Right lobe of liver (tissue), 4 donors: ENCODE results near the gene ADGRV1.

ENCODE experiments used
- POLR2A ChIP-seq: fragments of 450-650 bp; IDR thresholded peaks from one replicate; pipeline ENCODE4 v1.6.1; 2017; ENCODE audit warnings: antibody characterized with exemption, mild to moderate bottlenecking
- TF ChIP-seq, protein P1 (sequence below), 4 donors: fragments of 200-600 bp in 3 of 4; fragments of 450-650 bp in 1 of 4; IDR thresholded peaks; one replicate each; pipeline versions ENCODE4 v1.5.1 to v1.8.0; 2016 to 2022; ENCODE audit warnings: antibody characterized with exemption in 4 of 4, mild to moderate bottlenecking in 2 of 4
- donor health status: DM: no; HTN: no; CAD: no.
- donor health status: DM: no; HTN: no; CAD: no.
- donor health status: DM: no; HTN: yes; CAD: no.

DNA sequence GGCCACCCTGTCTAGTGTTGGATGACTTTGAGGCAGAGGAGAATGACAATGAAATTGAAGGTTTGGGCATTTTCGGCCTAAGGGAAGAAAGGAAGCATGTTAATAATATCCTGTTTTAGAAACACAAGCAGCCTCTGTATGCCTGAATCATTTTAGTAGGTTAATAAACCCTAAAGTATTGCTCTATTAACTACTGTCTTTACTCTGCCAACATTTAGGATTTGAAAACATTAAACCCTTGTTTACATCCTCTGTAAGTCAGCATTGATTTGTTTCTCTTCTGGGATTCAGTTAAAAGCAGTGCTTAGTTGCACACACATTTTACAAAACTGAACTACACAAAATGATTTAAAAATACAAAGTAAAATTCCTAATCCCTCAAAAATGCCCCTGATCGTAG, 465.6 kb downstream of the ADGRV1 start:
- TF ChIP-seq, protein P1, sequence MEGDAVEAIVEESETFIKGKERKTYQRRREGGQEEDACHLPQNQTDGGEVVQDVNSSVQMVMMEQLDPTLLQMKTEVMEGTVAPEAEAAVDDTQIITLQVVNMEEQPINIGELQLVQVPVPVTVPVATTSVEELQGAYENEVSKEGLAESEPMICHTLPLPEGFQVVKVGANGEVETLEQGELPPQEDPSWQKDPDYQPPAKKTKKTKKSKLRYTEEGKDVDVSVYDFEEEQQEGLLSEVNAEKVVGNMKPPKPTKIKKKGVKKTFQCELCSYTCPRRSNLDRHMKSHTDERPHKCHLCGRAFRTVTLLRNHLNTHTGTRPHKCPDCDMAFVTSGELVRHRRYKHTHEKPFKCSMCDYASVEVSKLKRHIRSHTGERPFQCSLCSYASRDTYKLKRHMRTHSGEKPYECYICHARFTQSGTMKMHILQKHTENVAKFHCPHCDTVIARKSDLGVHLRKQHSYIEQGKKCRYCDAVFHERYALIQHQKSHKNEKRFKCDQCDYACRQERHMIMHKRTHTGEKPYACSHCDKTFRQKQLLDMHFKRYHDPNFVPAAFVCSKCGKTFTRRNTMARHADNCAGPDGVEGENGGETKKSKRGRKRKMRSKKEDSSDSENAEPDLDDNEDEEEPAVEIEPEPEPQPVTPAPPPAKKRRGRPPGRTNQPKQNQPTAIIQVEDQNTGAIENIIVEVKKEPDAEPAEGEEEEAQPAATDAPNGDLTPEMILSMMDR (IDR thresholded peaks at IDR 0.05) = no peak
- no peak for TF ChIP-seq POLR2A
